OCI-LY7 (cell line): Measurements from ENCODE around the gene GRIPAP1.

ENCODE experiments used
- EZH2phosphoT487 ChIP-seq: fragments of 200-600 bp; sonication (generic); IDR thresholded peaks from 2 replicates; pipeline ENCODE4 v1.6.1; 2018; ENCODE audit warnings: low read depth, borderline replicate concordance, mild to moderate bottlenecking, mixed run types, antibody characterized with exemption, low read length, moderate library complexity, mixed read lengths
- TF ChIP-seq, protein P1 (sequence below): fragments of 200-600 bp; sonication (generic); conservative IDR thresholded peaks from 2 replicates; pipeline ENCODE4 v1.5.1; 2014; ENCODE audit warnings: mild to moderate bottlenecking, antibody characterized with exemption, low read length, moderate library complexity, mixed read lengths

DNA sequence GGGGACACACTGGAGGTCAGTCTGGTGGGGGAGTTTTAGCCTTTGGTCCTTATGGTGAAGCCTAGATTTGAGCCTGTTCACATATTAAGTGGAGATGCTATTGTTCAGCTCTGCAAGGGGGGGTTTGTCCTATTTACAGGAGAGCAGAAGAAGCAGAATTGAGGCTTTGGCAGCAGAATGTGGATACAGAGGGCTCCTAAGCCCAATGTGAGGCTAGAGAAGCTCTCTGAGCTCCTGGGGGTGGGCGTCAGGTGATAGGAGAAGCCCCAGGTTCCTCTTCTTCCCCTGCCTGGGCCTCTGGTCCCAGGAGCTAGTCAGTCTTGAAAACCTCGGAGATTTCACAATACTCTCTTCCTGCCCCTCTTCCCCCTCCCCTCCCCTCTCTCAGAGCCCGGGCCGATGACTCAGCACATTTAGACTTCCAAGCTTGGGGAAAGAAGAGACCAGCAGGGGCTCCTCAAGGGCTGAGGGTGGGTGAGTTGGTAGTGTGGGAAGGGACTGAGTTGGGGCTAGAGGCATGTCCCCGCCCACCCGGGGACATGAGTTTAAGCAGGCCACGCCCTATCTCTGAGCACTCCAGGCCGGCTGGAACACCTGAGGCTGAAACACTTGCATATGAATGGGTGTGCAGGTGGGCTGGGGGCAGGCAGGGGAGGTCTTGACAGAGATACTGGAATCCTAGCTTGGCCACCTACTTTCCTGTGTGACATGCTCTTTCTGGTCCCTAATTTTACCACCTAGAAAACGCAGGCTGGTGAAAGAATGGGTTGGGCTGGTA, 37.7 kb upstream of the GRIPAP1 start:
- TF ChIP-seq, protein P1, sequence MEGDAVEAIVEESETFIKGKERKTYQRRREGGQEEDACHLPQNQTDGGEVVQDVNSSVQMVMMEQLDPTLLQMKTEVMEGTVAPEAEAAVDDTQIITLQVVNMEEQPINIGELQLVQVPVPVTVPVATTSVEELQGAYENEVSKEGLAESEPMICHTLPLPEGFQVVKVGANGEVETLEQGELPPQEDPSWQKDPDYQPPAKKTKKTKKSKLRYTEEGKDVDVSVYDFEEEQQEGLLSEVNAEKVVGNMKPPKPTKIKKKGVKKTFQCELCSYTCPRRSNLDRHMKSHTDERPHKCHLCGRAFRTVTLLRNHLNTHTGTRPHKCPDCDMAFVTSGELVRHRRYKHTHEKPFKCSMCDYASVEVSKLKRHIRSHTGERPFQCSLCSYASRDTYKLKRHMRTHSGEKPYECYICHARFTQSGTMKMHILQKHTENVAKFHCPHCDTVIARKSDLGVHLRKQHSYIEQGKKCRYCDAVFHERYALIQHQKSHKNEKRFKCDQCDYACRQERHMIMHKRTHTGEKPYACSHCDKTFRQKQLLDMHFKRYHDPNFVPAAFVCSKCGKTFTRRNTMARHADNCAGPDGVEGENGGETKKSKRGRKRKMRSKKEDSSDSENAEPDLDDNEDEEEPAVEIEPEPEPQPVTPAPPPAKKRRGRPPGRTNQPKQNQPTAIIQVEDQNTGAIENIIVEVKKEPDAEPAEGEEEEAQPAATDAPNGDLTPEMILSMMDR = no peak
- no peak for TF ChIP-seq EZH2phosphoT487
